Femur (tissue), 1 donor: Measurements from ENCODE around the gene CPA1.

Source experiments
- DNase-seq: peaks from one replicate; pipeline ENCODE4 v3.0.0-alpha.2; 2017

The CPA1 gene

GRCh38 chr7:130397051-130397757 is 16.9 kb downstream of the CPA1 start:
- DNase-seq = no peak

GRCh38 chr7:130397758-130398073 is 17.4 kb downstream of the CPA1 start:
- no peak for DNase-seq

- no peak for DNase-seq
These were observed 18.3 kb downstream of the CPA1 start for GRCh38 chr7:130398526-130399090.

- DNase-seq = no peak
These were observed 19.9 kb downstream of the CPA1 start for GRCh38 chr7:130400120-130400572.

- no peak for DNase-seq
These were observed 20.8 kb downstream of the CPA1 start for GRCh38 chr7:130401101-130401500.

- no peak for DNase-seq
These were observed 21.3 kb downstream of the CPA1 start for GRCh38 chr7:130401578-130401977.

- DNase-seq = no peak
These were observed 24.7 kb downstream of the CPA1 start for GRCh38 chr7:130405003-130405402.

GRCh38 chr7:130409067-130409711 is 28.9 kb downstream of the CPA1 start:
- no peak for DNase-seq

- no peak for DNase-seq
These were observed 29.4 kb downstream of the CPA1 start for GRCh38 chr7:130409712-130410072.

- DNase-seq = no peak
These were observed 30.7 kb downstream of the CPA1 start for GRCh38 chr7:130410868-130411541.

GRCh38 chr7:130413201-130413600 is 32.9 kb downstream of the CPA1 start:
- DNase-seq = no peak

- no peak for DNase-seq
These were observed 34.7 kb downstream of the CPA1 start for GRCh38 chr7:130415006-130415405.

- DNase-seq = no peak
These were observed 36.9 kb downstream of the CPA1 start for GRCh38 chr7:130417213-130417612.

- no peak for DNase-seq
These were observed 38.0 kb downstream of the CPA1 start for GRCh38 chr7:130418306-130418705.

- DNase-seq = no peak
These were observed 39.4 kb downstream of the CPA1 start for GRCh38 chr7:130419658-130420057.

GRCh38 chr7:130420943-130421578 is 40.8 kb downstream of the CPA1 start:
- DNase-seq = no peak

GRCh38 chr7:130421684-130422083 is 41.4 kb downstream of the CPA1 start:
- DNase-seq = no peak

GRCh38 chr7:130423501-130424037 is 43.3 kb downstream of the CPA1 start:
- no peak for DNase-seq

- no peak for DNase-seq
These were observed 45.5 kb downstream of the CPA1 start for GRCh38 chr7:130425796-130426195.

GRCh38 chr7:130426564-130426963 is 46.3 kb downstream of the CPA1 start:
- DNase-seq = no peak

- DNase-seq = no peak
These were observed 48.7 kb downstream of the CPA1 start for GRCh38 chr7:130429019-130429418.

- DNase-seq = no peak
These were observed 49.8 kb downstream of the CPA1 start for GRCh38 chr7:130430115-130430514.
